Stimulated activated memory B cell treated with anti-CD40 and anti-IgM and Interleukin-4, amounts not matched to agents 10 μg/mL and 1 μg/mL and 100 μg/mL, for 72 hours (primary cell): ENCODE results near the gene NLRC3.

Source experiments
- ATAC-seq: fragments of 150-1000 bp; cut with Tn5 transposase; 2 replicates; pipeline ENCODE4 v1.10.0; 2021
- H3K27ac Mint-ChIP-seq: one replicate; pipeline ENCODE4 v1.8.0; 2022; ENCODE audit warnings: mild to moderate bottlenecking, mixed read lengths
- H3K27me3 Mint-ChIP-seq: one replicate; pipeline ENCODE4 v1.8.0; 2022; ENCODE audit warnings: mixed read lengths
- H3K36me3 Mint-ChIP-seq: one replicate; pipeline ENCODE4 v1.8.0; 2022; ENCODE audit warnings: mixed read lengths
- H3K4me1 Mint-ChIP-seq: one replicate; pipeline ENCODE4 v1.8.0; 2022; ENCODE audit warnings: mixed read lengths
- H3K4me3 Mint-ChIP-seq: one replicate; pipeline ENCODE4 v1.8.0; 2022; ENCODE audit warnings: mild to moderate bottlenecking, moderate library complexity, mixed read lengths
- H3K9me3 Mint-ChIP-seq: one replicate; pipeline ENCODE4 v1.8.0; 2022; ENCODE audit warnings: mixed read lengths

Gene NLRC3

DNA sequence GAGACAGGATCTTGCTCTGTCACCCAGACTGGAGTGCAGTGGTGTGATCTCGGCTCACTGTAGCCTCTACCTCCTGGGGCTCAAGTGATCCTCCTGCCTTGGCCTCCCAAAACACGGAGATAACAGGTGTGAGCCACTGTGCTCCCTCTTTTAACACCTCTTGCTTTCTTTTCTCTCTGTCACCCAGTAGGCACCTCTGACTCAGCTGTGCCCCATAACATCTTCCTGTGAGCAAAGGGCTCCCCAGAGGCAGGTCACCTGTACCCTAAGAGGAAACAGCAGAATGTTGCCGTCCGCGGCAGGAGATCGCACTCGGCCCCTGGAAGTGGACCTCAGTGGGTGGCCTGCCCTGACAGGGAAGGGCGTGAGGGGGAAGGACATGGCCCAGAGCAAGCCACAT lies 918 bp upstream of the NLRC3 start:
- peak overlapping the region; percentile 90 for H3K27ac Mint-ChIP-seq
- no peaks in the 10 kb centered on the region for H3K9me3 Mint-ChIP-seq
- H3K4me1 Mint-ChIP-seq, result peaks cover 67% of the 10 kb centered on the region
- no peaks in the 10 kb centered on the region for H3K27me3 Mint-ChIP-seq
- peaks cover 9% of the 10 kb centered on the region for H3K36me3 Mint-ChIP-seq
- H3K4me3 Mint-ChIP-seq, result peak overlapping the region; percentile 89
- peak; percentile 52 for ATAC-seq

DNA sequence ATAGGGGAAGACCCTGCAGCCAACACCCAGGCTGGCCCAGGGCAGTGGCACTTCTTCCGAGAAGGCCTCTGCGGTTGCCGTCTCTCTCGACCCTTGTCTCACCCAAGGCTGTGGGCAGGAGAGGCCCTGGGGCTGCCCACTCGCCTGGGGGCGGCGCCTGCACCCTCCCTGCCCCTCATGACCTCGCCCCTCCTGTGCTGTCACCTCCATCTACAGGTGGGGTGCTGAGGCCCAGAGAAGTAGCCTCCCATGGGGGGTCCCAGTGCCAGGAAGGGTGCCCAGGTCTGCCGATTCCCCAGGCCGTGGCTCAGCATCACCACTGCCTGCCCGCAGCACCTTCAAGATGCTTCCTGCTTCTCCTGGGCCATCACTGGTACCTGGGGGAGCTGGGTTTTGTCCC lies 992 bp downstream of the NLRC3 start:
- Mint-ChIP-seq H3K27me3 (no peaks in the 10 kb centered on the region), H3K4me1 (peaks cover 68% of the 10 kb centered on the region), H3K9me3 (no peaks in the 10 kb centered on the region), H3K36me3 (peaks cover 9% of the 10 kb centered on the region), H3K4me3 (peak overlapping the region; percentile 89), H3K27ac (peak overlapping the region; percentile 90)
- peak; percentile 5 for ATAC-seq

DNA sequence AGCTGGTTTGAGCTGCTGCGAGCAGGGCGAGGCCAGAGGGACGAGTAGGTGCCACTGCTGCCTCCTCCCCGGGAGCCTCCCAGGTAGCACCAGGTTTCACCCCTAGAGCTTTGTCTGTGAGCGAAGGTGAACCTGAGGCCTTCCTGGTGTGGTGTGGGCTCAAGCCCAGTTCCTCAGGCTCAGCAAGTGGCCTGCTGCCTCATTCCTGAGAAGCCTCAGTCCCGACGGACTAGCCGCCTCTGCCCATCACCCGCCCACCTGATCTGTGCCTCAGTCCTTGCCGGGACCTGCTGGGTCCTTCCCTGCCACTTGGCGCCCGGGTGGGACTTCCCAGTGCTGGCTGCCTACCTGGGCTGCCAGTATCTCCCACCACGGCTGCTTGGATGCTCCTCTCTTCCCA lies 1.7 kb downstream of the NLRC3 start:
- H3K27me3 Mint-ChIP-seq, result no peaks in the 10 kb centered on the region
- H3K9me3 Mint-ChIP-seq, result peaks cover 2% of the 10 kb centered on the region
- peaks cover 64% of the 10 kb centered on the region for H3K4me1 Mint-ChIP-seq
- peaks cover 15% of the 10 kb centered on the region for H3K36me3 Mint-ChIP-seq
- peak overlapping the region; percentile 90 for H3K27ac Mint-ChIP-seq
- H3K4me3 Mint-ChIP-seq, result peak overlapping the region; percentile 89
- no peak for ATAC-seq

DNA sequence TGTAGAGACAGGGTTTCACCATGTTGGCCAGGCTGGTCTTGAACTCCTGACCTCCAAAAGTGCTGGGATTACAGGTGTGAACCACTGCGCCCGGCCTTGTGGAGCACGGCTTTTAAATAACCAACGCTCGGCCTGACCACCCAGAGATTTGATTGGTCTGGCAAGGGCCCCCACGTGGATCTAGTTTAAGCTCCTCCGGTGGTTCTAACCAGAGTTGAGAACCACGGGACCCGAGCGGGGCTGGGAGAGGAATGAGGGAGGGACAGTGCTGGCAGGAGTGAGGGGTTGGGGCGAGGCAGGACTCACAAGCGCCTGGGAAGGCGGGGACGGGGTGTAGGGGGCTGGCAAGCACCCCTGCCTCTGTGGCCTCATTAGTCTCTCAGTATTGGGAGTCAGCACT lies 3.0 kb downstream of the NLRC3 start:
- peaks cover 21% of the 10 kb centered on the region for H3K36me3 Mint-ChIP-seq
- no peak overlapping the region for H3K27ac Mint-ChIP-seq
- H3K4me1 Mint-ChIP-seq, result peaks cover 51% of the 10 kb centered on the region
- H3K9me3 Mint-ChIP-seq, result peaks cover 6% of the 10 kb centered on the region
- no peak overlapping the region for H3K4me3 Mint-ChIP-seq
- no peak for ATAC-seq
- H3K27me3 Mint-ChIP-seq, result no peaks in the 10 kb centered on the region

DNA sequence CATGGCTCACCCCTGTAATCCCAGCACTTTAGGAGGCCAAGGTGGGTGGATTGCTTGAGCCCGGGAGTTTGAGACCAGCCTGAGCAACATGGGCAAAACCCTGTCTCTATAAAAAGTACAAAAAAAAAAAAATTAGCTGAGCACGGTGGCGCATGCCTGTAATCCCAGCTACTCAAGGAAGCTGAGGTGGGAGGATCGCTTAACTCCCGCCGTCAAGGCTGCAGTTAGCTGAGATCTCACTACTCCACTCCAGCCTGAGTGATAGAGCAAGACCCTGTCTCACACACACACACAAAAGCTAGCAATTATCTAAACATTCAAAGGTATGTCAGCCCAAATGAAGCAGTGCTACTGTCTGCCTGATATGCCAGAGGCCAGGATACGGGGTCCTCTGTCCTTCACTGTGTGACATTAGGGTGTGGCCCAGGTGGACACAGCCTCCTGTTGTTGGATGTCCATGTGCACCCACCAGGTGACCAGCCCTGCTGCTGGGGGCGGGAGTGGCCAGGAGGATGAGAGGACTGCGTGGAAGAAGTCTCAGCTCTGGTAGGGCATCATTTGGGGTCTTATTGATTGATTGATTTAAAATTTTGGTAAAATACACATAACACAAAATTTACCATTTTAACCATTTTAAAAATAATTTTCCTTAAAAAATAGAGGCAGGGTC lies 3.9 kb downstream of the NLRC3 start:
- H3K9me3 Mint-ChIP-seq, result peaks cover 6% of the 10 kb centered on the region
- no peak for ATAC-seq
- peaks cover 42% of the 10 kb centered on the region for H3K4me1 Mint-ChIP-seq
- H3K36me3 Mint-ChIP-seq, result peaks cover 21% of the 10 kb centered on the region
- no peaks in the 10 kb centered on the region for H3K27me3 Mint-ChIP-seq
- no peak overlapping the region for H3K4me3 Mint-ChIP-seq
- no peak overlapping the region for H3K27ac Mint-ChIP-seq

DNA sequence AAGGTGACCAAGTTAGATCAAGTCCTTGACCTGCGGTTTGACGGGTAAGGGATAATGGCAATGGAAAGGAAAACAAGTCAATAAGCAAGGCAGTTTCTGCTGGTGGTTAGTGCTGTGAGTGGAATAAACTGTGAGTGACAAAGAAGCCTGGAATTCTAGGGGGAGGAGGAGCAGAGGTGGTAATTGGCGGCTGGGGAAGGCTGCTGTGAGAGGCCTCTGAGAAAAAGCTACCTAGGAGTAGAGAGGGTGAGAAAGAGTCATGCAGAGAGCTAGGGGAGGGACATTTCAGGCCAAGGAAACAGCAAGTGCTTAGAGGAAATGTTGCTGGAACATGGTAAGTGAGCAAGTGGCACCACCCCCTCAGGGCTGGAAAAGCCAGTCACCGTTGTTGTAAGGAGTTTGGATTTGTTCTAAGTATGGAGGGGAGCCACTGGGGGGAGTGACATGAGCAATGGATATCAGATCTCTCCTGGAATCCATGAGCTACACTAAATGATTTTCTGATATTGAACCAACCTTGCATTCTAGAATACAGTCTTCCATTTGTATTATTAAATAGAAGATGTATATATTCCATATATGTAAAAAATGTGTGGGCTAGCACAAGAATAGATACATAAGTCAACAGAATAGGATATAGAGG lies 6.7 kb downstream of the NLRC3 start:
- no peak for ATAC-seq
- H3K27me3 Mint-ChIP-seq, result no peaks in the 10 kb centered on the region
- no peak overlapping the region for H3K27ac Mint-ChIP-seq
- peaks cover 6% of the 10 kb centered on the region for H3K9me3 Mint-ChIP-seq
- no peak overlapping the region for H3K4me3 Mint-ChIP-seq
- peaks cover 16% of the 10 kb centered on the region for H3K4me1 Mint-ChIP-seq
- peaks cover 21% of the 10 kb centered on the region for H3K36me3 Mint-ChIP-seq

DNA sequence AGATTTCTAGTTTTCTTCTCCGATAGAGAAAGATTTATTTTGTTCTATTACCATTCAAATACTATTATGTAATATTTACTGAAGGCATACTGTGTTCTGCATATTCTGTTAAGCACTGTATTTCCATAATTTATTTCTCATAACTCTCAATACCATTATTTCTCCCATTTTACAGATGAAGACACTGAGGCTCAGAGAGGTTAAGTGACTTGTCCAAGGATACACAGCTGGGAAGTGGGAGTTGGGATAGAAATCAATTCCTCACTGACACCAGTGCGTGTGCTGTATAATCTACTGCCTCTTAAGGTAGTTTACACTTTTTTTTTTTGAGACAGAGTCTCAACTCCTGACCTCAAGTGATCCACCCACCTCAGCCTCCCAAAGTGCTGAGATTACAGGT lies 7.4 kb downstream of the NLRC3 start:
- Mint-ChIP-seq H3K4me3 (no peak overlapping the region), H3K27ac (no peak overlapping the region), H3K36me3 (peaks cover 27% of the 10 kb centered on the region), H3K4me1 (peaks cover 9% of the 10 kb centered on the region), H3K9me3 (peaks cover 6% of the 10 kb centered on the region), H3K27me3 (no peaks in the 10 kb centered on the region)
- no peak for ATAC-seq

DNA sequence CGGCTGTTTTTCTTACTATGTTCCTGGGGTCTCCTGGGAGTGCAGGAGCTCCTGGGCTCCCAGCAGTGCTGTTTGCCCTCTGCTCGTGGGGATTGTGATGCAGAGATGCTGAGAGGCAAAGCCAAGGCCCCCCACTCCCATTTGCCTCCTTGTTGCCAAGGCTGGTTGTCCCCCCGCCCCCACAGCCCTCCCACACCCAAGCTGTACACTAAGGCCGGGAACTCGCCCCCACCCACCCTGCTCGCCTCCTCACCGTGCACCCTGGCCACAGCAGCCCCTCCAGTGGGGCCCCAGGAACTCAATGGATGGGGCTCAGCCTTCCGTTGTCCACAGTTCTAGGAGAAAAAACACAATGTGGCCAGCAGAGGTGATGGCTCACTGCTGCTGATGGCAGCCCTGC lies 10.2 kb downstream of the NLRC3 start:
- no peak overlapping the region for H3K4me3 Mint-ChIP-seq
- no peaks in the 10 kb centered on the region for H3K4me1 Mint-ChIP-seq
- no peak for ATAC-seq
- H3K27me3 Mint-ChIP-seq, result no peaks in the 10 kb centered on the region
- H3K9me3 Mint-ChIP-seq, result peaks cover 6% of the 10 kb centered on the region
- H3K27ac Mint-ChIP-seq, result no peak overlapping the region
- peaks cover 35% of the 10 kb centered on the region for H3K36me3 Mint-ChIP-seq

DNA sequence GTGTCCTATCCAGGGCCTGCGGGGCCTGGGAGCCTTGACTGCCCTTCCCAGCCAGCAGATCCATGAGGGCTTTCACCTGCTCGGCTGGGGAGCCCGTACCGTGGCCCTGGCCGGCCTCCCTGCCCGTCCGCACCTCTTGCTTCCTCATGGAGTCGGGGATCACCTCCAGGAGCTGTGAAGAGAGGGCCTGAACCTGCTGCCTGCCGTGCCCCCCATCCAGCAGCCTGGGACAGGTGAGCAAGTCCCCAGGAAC lies 12.4 kb downstream of the NLRC3 start:
- no peaks in the 10 kb centered on the region for H3K9me3 Mint-ChIP-seq
- H3K36me3 Mint-ChIP-seq, result peaks cover 19% of the 10 kb centered on the region
- no peaks in the 10 kb centered on the region for H3K27me3 Mint-ChIP-seq
- H3K4me1 Mint-ChIP-seq, result no peaks in the 10 kb centered on the region
- H3K27ac Mint-ChIP-seq, result no peak overlapping the region
- no peak overlapping the region for H3K4me3 Mint-ChIP-seq
- no peak for ATAC-seq

DNA sequence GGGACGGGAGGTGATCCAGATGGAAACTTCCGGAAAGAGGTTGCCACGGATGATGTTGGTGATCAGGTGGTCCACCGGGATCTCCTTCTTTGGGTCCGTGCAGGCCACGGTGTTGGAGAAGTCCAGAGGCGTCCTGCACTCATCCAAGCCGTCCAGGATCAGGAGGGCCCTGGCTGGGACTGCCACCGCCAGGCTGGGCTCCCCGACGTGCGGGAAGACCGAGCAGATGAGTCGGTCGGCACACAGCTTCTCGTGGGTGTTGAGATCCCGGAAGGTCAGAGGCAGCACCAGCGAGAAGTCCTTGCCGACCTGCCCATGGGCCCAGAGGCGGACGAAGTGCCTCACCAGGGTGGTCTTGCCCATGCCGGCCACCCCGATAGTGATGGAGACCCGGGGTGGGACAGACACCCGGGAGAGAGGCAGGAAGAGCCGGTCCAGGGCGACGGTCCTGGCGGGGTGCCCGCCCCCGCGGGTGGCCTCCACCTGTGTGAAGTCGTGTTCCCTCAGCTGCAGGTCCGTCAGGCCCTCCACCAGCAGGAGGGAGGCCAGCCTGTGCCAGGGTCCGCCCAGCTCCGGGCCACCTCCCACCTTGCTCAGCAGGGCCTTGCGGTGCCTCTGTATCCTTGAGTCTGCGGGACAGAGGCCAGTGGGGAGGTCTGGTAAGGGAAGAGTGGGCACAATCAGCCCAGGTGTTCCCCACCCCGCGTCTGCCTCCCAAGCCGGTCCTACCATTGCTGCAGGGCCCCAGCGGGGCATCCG lies 12.9 kb downstream of the NLRC3 start:
- Mint-ChIP-seq H3K36me3 (peaks cover 19% of the 10 kb centered on the region), H3K27ac (no peak overlapping the region), H3K4me3 (no peak overlapping the region), H3K27me3 (no peaks in the 10 kb centered on the region), H3K4me1 (no peaks in the 10 kb centered on the region), H3K9me3 (no peaks in the 10 kb centered on the region)
- no peak for ATAC-seq

DNA sequence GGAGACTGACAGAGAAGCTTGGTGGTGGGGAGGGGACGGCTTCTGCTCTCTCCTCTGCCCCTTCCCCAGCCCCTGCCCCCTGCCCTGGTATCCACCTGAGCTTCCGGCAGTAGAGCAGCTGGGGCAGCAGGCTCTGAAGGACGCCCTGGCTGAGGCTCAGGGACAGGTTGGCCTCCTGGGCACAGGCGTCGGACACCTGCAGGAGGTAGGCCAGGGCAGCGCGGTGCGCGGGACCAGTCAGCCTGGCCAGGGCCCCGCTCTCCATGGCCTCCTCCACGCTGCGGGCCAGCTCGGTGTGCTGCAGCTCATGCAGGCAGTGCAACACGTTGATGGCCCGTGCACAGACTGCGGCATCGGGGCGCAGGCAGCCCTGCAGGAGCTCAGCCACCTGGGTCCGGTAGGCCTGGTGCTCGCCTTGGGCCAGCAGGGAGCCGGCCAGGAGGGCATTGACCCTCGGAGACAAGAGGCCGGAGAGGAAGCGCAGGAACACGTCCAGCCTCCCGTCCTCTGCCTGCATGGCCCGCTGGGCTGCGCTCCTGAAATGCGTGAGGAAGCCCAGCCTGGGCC lies 14.2 kb downstream of the NLRC3 start:
- peaks cover 24% of the 10 kb centered on the region for H3K36me3 Mint-ChIP-seq
- ATAC-seq, result no peak
- no peaks in the 10 kb centered on the region for H3K4me1 Mint-ChIP-seq
- H3K27ac Mint-ChIP-seq, result no peak overlapping the region
- no peaks in the 10 kb centered on the region for H3K9me3 Mint-ChIP-seq
- H3K4me3 Mint-ChIP-seq, result no peak overlapping the region
- no peaks in the 10 kb centered on the region for H3K27me3 Mint-ChIP-seq

DNA sequence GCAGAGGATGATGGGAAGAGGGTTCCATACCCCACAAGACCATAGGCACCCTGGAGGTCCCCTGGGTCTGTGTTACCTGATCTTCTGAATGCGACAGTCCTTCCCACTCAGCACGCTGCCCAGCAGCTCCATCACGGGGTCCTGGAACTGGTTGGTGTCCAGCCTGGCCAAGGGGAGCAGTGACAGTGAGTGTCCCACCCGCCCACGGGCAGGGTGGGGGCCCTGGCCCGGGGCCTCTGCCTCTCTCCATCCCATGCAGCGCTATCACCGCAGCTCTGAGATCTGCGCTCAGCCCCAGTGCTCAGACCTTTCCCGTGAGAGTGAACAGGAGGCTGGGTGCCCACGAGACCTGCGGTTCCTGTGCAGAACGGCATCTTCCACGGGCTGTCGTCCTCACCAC lies 15.6 kb downstream of the NLRC3 start:
- Mint-ChIP-seq H3K27ac (no peak overlapping the region), H3K4me3 (no peak overlapping the region), H3K4me1 (no peaks in the 10 kb centered on the region), H3K27me3 (no peaks in the 10 kb centered on the region), H3K9me3 (no peaks in the 10 kb centered on the region), H3K36me3 (peaks cover 36% of the 10 kb centered on the region)
- ATAC-seq, result no peak

DNA sequence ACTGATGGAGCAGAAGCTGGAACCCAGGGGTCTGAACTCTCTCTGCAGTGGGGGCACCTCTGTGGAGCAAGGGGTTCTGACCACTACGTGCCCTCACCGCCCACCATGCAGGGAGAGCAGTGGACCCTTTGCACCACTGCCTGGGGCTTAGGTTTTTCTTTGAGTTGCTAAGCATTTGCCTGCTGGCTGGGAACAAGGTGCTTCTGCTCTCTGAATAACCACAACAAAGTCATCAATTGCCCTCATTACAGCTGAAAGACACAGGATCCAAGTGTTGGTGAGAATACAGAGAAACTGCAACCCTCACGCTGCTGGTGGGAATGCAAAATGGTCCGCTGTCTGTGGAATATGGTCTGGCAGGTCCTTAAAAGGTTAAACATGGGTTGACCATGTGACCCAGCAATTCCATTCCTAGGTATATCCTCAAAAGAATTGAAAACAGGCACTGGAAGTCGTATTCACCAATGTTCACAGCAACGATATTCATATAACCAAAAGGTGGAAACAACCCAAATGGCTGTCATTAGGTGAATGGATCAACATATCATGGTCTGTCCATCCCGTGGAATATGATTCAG lies 22.8 kb downstream of the NLRC3 start:
- Mint-ChIP-seq H3K27ac (no peak overlapping the region), H3K36me3 (peaks cover 62% of the 10 kb centered on the region), H3K4me1 (peaks cover 9% of the 10 kb centered on the region), H3K4me3 (no peak overlapping the region), H3K27me3 (no peaks in the 10 kb centered on the region), H3K9me3 (peaks cover 13% of the 10 kb centered on the region)
- ATAC-seq, result no peak

DNA sequence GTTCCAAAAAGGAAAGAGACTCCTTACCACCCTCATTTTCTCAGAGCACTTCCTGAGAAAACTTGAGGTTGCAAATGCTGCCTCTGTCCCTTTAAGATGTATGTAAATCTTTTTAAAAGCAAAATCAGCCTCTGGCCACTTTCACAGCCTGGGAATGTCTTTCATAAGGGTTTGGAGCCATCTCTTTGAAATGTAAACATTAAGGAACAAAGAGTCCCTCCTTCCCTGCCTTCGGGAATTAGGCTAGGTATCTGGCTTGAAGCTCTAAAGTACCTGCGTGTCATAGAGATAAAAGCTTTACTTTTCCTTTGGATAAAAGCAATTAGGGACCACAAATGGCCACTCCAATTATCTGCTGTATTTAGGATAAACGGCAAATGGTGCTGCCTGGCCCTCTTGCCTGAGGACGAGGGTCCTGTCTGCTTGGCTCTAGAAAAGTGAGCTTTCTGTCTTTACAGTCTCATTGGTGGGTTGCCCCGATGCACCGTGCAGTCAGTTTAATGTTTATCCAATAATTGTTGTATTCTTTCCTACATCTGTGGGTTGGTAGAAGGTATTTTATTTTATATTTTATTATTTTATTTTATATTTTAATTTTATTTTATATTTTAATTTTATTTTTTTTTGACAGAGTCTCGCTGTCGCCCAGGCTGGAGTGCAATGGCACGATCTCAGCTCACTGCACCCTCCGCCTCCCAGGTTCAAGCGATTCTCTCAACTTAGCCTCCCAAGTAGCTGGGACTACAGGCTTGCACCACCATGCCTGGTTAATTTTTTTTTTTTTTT lies 23.9 kb downstream of the NLRC3 start:
- Mint-ChIP-seq H3K4me3 (no peak overlapping the region), H3K27me3 (no peaks in the 10 kb centered on the region), H3K9me3 (peaks cover 13% of the 10 kb centered on the region), H3K27ac (no peak overlapping the region), H3K36me3 (peaks cover 68% of the 10 kb centered on the region), H3K4me1 (peaks cover 20% of the 10 kb centered on the region)
- ATAC-seq, result no peak
